ACC112 (cell line): ENCODE measurements around the gene MIA3.
"Not testable (repeated sequence)": the region's sequence is repeated elsewhere in the genome, so short reads cannot be mapped to it uniquely, and the experiment has no call there.

Experiments used
- H2AFZ ChIP-seq: fragments of 200-600 bp; sonication (generic); one replicate; pipeline ENCODE4 v1.6.0; 2017; ENCODE audit warnings: antibody characterized with exemption, low read length; ENCODE audit not compliant: unreplicated experiment
- H3K27ac ChIP-seq: fragments of 200-600 bp; sonication (generic); 2 replicates; pipeline ENCODE4 v1.5.1; 2014; ENCODE audit warnings: low read depth, mild to moderate bottlenecking, antibody characterized with exemption, low read length, moderate library complexity
- H3K27me3 ChIP-seq: fragments of 200-600 bp; sonication (generic); 2 replicates; pipeline ENCODE4 v1.6.1; 2014; ENCODE audit warnings: mild to moderate bottlenecking, antibody characterized with exemption, low read length, moderate library complexity, mixed read lengths; ENCODE audit not compliant: insufficient read depth
- H3K36me3 ChIP-seq: fragments of 200-600 bp; sonication (generic); 2 replicates; pipeline ENCODE4 v1.6.1; 2016; ENCODE audit warnings: mild to moderate bottlenecking, antibody characterized with exemption, low read length, moderate library complexity, mixed read lengths; ENCODE audit not compliant: insufficient read depth
- H3K4me1 ChIP-seq: fragments of 200-600 bp; sonication (generic); one replicate; pipeline ENCODE4 v1.6.1; 2016; ENCODE audit warnings: low read length, mixed read lengths; ENCODE audit not compliant: insufficient read depth, unreplicated experiment, control insufficient read depth
- H3K4me3 ChIP-seq: fragments of 200-600 bp; sonication (generic); 2 replicates; pipeline ENCODE4 v1.5.1; 2014; ENCODE audit warnings: mild to moderate bottlenecking, low read depth, low read length
- H3K79me2 ChIP-seq: fragments of 200-600 bp; sonication (generic); one replicate; pipeline ENCODE4 v1.6.0; 2016; ENCODE audit warnings: low read length; ENCODE audit not compliant: control insufficient read depth, unreplicated experiment, insufficient read depth

MIA3 gene

GRCh38 chr1:222596696-222597095, 21.2 kb upstream of the MIA3 start:
- H3K4me1 ChIP-seq, result peaks cover 19% of the 10 kb centered on the region

DNA sequence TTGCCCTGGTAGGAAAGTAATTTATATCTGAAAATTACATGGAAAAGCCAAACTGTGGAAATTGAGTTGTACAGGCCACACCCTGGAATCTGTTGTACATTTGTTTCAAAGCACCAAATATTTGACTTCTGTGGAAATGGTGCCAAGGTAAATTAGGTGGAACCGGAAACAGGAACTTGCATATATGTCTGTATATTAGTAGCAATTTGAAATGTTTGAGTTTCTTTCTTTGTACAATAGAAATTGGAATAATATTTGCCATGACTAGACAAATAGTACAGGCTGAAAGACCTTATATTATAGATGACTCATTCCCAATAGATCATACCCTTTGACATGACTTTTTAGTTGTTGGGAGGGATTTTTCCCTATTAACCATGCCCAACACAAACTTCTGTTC, 17.6 kb upstream of the MIA3 start:
- H2AFZ ChIP-seq, result no peak overlapping the region
- H3K4me1 ChIP-seq, result peaks cover 23% of the 10 kb centered on the region
- no peak overlapping the region for H3K27ac ChIP-seq

More at GRCh38 chr1:222596696-222597095, 21.2 kb upstream of the MIA3 start:
- no peak overlapping the region for H3K4me3 ChIP-seq
- H3K27ac ChIP-seq, result no peak overlapping the region
- H3K79me2 ChIP-seq, result no peaks in the 10 kb centered on the region
- no peaks in the 10 kb centered on the region for H3K36me3 ChIP-seq
- no peak overlapping the region for H2AFZ ChIP-seq
- no peaks in the 10 kb centered on the region for H3K27me3 ChIP-seq

DNA sequence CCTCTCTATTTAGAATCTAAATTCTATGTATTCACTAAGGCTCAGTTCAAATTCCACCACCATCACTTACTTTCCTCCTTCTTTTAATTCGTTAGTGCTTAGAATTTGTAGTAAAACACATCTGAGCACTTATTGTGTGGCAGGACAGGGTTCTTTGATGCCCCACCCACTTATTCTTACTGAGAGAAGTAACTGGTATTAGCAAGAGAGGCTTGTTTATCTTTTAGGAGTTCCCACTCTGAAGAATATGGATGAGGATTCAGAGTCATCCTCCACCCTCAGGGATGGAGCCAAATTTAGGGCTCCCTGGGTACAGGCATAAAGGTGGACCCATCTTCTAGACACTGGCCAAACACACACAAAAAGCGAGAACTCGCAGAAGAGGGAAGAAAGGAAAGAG, 16.6 kb upstream of the MIA3 start:
- Histone ChIP-seq H3K4me1 (peaks cover 23% of the 10 kb centered on the region), H3K79me2 (no peaks in the 10 kb centered on the region), H3K27ac (peak overlapping the region; percentile 9; the same call in 1 of the 2 replicates), H3K4me3 (0 out of 2 replicates have a peak overlapping the region, but pooled peaks have one; percentile 25), H2AFZ (peak overlapping the region; percentile 91), H3K36me3 (no peaks in the 10 kb centered on the region), H3K27me3 (no peaks in the 10 kb centered on the region)

More for the DNA sequence above, 17.6 kb upstream of the MIA3 start:
- H3K4me3 ChIP-seq, result no peak overlapping the region
- no peaks in the 10 kb centered on the region for H3K36me3 ChIP-seq
- H3K79me2 ChIP-seq, result no peaks in the 10 kb centered on the region
- H3K27me3 ChIP-seq, result no peaks in the 10 kb centered on the region

DNA sequence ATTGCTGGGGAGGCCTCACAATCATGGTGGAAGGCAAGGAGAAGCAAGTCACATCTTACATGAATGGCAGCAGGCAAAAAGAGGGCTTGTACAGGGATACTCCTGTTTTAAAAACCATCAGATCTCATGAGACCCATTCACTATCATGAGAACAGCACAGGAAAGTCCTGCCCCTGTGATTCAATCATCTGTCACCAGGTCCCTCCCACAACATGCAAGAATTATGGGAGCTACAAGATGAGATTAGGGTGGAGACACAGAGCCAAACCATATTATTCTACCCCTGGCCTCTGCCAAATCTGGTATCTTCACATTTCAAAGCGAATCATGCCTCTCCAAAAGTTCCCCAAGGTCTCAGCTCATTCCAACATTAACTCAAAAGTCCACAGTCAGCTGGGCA, 11.1 kb upstream of the MIA3 start:
- no peaks in the 10 kb centered on the region for H3K79me2 ChIP-seq
- no peak overlapping the region for H2AFZ ChIP-seq
- no peaks in the 10 kb centered on the region for H3K27me3 ChIP-seq
- no peaks in the 10 kb centered on the region for H3K36me3 ChIP-seq
- H3K4me3 ChIP-seq, result no peak overlapping the region
- H3K27ac ChIP-seq, result no peak overlapping the region
- peaks cover 7% of the 10 kb centered on the region for H3K4me1 ChIP-seq

- H3K79me2 ChIP-seq, H3K4me3 ChIP-seq, H3K27ac ChIP-seq, H3K27me3 ChIP-seq, H2AFZ ChIP-seq, H3K36me3 ChIP-seq, H3K4me1 ChIP-seq: not testable (repeated sequence)
Measured at GRCh38 chr1:222609111-222609510, 8.8 kb upstream of the MIA3 start.

DNA sequence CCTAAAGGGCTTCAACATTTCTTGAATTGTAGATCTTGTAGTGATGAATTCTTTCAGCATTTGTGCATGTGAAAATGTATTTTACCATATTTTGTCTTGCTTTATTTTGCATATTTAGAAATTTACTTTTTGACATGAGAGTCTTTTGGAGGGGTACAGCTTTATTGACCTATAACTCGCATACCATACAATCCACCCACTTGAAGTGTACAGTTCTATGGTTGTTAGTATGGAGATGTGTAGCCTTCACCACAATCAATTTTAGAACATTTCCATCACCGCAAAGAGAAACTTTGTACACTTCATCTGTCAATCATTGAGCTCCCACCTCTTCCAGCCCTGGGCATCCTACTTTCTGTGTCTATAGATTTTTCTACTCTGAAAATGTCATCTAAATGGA, 7.2 kb upstream of the MIA3 start:
- no peaks in the 10 kb centered on the region for H3K36me3 ChIP-seq
- 0 out of 2 replicates have a peak, but pooled peaks cover 12% of the 10 kb centered on the region for H3K27me3 ChIP-seq
- H3K4me3 ChIP-seq, result no peak overlapping the region
- H3K4me1 ChIP-seq, result no peaks in the 10 kb centered on the region
- no peak overlapping the region for H2AFZ ChIP-seq
- H3K79me2 ChIP-seq, result no peaks in the 10 kb centered on the region
- no peak overlapping the region for H3K27ac ChIP-seq

GRCh38 chr1:222613627-222614026, 4.3 kb upstream of the MIA3 start:
- Histone ChIP-seq H3K79me2 (peaks cover 6% of the 10 kb centered on the region), H2AFZ (no peak overlapping the region)

DNA sequence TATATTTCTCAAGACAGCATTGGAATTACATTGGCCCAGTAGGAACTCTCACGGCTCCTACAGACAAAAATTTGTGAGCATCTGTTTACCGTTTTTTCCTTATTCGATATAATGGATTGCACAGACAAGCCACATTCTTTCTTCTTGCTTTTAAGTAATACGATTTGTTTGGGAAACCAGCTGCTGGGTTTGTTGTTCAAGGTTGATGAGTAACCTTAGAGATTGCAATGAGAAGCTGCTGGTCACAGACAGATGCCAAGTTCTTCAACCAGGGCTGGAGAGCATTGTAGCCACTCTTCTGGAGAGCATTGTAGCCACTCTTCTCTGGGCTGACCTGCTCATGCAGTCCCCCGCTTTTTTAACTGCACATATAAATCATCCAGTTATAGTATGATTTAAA, 1.4 kb upstream of the MIA3 start:
- Histone ChIP-seq H3K79me2 (peaks cover 34% of the 10 kb centered on the region), H3K4me1 (peaks cover 6% of the 10 kb centered on the region), H2AFZ (no peak overlapping the region), H3K36me3 (no peaks in the 10 kb centered on the region), H3K27me3 (0 out of 2 replicates have a peak, but pooled peaks cover 12% of the 10 kb centered on the region), H3K27ac (no peak overlapping the region), H3K4me3 (no peak overlapping the region; the same call in 1 of the 2 replicates)

More at GRCh38 chr1:222613627-222614026, 4.3 kb upstream of the MIA3 start:
- Histone ChIP-seq H3K27ac (no peak overlapping the region), H3K4me3 (no peak overlapping the region), H3K27me3 (0 out of 2 replicates have a peak, but pooled peaks cover 12% of the 10 kb centered on the region), H3K36me3 (no peaks in the 10 kb centered on the region), H3K4me1 (peaks cover 6% of the 10 kb centered on the region)

GRCh38 chr1:222617367-222617951, 438 bp upstream of the MIA3 start:
- peak overlapping the region; percentile 56; the same call in 1 of the 2 replicates for H3K27ac ChIP-seq

DNA sequence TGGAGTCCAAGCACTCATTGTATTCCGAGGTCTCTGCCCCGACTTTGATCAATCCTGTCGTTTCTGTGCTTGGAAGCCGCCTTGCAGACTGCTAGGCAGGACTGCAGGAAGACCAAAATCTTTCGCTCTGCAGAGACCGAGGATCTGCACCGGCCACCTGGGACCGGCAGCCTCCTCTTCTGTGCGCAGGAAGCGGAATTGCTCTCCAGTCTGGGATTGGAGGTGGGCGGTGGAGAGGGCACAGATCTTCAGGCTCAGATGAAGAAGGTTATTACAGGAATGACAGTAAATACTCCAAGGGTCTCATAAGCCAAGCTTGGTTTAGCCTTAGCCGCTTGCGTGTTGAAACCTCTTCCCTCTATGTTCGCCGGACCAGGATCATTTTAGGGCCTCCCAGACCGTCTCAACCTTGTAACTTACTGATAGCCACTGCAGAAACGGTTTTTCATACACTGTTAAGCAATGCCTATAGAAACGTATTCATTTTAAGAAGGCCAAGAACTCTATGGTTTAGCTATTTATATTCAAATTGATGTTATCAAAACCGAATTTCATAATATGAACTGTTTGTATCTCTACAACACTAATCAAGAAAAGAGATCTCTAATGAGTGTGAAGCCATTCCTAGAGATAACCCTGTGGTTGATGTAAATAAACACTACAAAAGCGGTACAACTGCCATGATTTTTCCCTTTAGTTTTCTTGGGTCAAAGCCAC, 1.1 kb downstream of the MIA3 start:
- H2AFZ ChIP-seq, result no peak overlapping the region
- peak overlapping the region; percentile 90 for H3K4me3 ChIP-seq
- no peak overlapping the region for H3K27ac ChIP-seq
- peaks cover 34% of the 10 kb centered on the region for H3K79me2 ChIP-seq
- no peaks in the 10 kb centered on the region; the same call in 1 of the 2 replicates for H3K36me3 ChIP-seq
- H3K4me1 ChIP-seq, result peaks cover 6% of the 10 kb centered on the region
- 0 out of 2 replicates have a peak, but pooled peaks cover 5% of the 10 kb centered on the region for H3K27me3 ChIP-seq

More at GRCh38 chr1:222617367-222617951, 438 bp upstream of the MIA3 start:
- Histone ChIP-seq H3K4me1 (peaks cover 6% of the 10 kb centered on the region), H3K36me3 (no peaks in the 10 kb centered on the region), H2AFZ (peak overlapping the region; percentile 97), H3K27me3 (0 out of 2 replicates have a peak, but pooled peaks cover 12% of the 10 kb centered on the region), H3K4me3 (peak overlapping the region; percentile 77), H3K79me2 (peaks cover 34% of the 10 kb centered on the region)

DNA sequence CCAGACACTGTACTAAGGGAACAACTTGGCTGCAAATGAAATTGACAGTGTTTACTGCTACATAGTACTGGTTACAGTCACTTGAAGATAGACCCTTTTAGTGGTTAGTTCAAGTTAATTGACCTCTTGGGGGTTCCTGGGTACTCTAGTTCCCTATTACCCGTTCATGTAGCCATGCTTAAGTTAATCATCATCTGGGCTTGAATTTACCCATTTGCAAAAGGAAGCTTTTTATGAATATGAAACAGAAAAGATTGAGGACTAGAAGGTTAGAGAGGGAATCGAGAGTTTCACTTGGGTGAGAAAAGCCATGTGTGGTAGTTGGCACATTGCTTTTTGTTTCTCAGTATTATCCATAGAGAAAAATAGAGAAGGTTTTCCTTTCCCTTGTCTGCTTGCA, 2.7 kb downstream of the MIA3 start:
- H2AFZ ChIP-seq, result no peak overlapping the region
- H3K4me1 ChIP-seq, result peaks cover 6% of the 10 kb centered on the region
- H3K27ac ChIP-seq, result no peak overlapping the region
- H3K79me2 ChIP-seq, result peaks cover 34% of the 10 kb centered on the region
- H3K36me3 ChIP-seq, result peaks cover 3% of the 10 kb centered on the region
- H3K27me3 ChIP-seq, result no peaks in the 10 kb centered on the region
- no peak overlapping the region for H3K4me3 ChIP-seq
